ENCODE data around the gene LRRN4CL. TPM values are rescaled to one million over a fixed set of nuclear protein-coding genes. Genes with fewer than 3 reads are reported as not detected.

LRRN4CL gene
- total and polyA plus RNA-seq, 2 experiments from 2014 or later, result 1.9 TPM; not detected in 1

DNA sequence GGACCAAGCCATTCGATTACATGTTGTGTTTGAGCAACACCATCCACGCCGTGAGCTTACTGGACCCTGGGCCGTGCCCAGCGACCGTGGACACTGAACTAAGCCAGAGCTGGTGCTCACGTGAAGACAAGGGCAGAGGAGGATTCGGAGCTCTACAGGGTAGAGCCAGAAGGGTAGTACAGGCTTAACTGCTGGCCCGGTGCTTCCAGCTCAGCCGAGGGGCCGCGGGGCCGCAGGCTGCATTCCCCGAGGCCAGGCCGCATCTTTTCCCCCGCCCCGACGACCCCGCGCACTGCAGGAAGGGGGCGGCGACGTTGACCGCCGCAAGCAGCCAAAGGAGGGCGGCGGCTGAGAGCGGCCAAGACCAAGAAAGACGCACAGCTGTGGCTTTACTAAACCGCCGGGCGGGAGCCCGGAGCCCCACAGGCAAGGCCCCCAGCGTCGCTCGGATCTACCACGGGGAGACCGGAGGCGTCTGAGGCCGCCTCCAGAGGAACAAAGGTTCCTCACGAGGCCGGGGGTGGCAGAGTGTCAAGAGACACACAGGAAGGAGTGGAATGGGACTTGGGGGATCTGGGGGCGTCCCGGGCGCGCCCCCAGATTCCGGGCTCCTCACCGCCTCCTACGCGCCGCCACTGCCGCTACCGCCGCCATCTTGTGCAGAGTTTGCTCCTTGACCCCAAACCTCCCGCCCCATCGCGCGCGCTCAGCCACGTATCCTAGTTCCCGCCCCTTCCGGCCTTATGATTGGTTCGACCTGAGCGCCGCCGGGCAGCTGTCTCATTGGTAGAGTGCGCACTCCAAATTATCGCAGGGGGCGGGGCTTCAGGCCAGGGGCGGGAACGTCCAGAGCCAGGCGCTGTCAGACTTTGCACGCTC, 43.1 kb downstream of the LRRN4CL start, which contains the start of gene GANAB:
GANAB (minus strand) TSS at position 668 of the 879 bp plus-strand sequence; CDS start at position 654, 14 bp downstream.
- DNase-seq (ENCODE audit: low read depth in 1 of 2, low spot score in 1 of 2), result peak; percentile 98 to 100
- Histone ChIP-seq H3K36me3 (peaks cover 20% of the 10 kb centered on the region), H3K27me3 (no peaks in the 10 kb centered on the region)

DNA sequence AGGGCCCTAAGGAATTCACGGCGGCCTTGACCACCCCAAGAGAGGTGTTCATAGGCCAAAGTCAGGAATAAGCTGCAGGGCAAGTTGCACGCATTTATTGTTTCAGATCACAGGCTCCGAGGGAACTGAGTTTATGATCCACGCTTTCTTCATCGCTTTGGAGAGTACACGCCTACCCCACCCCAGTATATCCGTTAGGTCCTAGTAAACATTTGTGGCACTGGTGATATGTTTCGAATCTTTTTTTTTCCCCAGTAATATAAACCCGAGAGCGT, 43.7 kb downstream of the LRRN4CL start:
- Histone ChIP-seq H3K9me3 (ENCODE audit: low read depth) (no peaks in the 10 kb centered on the region), H3K4me3 (peak overlapping the region; percentile 98), H3K36me3 (peaks cover 20% of the 10 kb centered on the region), H3K4me1 (ENCODE audit: low read depth) (peaks cover 4% of the 10 kb centered on the region), H3K27ac (peak overlapping the region; percentile 96), H3K27me3 (no peaks in the 10 kb centered on the region)
- DNase-seq (ENCODE audit: low read depth in 1 of 2, low spot score in 1 of 2), result no peak
- no peak for TF ChIP-seq CTCF (IDR thresholded peaks at IDR 0.05; ENCODE audit: low read depth, low read length)

More for the DNA sequence above, 43.1 kb downstream of the LRRN4CL start, which contains the start of gene GANAB:
- H3K4me1 ChIP-seq (ENCODE audit: low read depth), result peaks cover 4% of the 10 kb centered on the region
- no peaks in the 10 kb centered on the region for H3K9me3 ChIP-seq (ENCODE audit: low read depth)
- H3K4me3 ChIP-seq, result peak within 1 kb of the TSS; percentile 98
- H3K27ac ChIP-seq, result peak within 1 kb of the TSS; percentile 96
- TF ChIP-seq CTCF (IDR thresholded peaks at IDR 0.05; ENCODE audit: low read depth, low read length), result no peak

DNA sequence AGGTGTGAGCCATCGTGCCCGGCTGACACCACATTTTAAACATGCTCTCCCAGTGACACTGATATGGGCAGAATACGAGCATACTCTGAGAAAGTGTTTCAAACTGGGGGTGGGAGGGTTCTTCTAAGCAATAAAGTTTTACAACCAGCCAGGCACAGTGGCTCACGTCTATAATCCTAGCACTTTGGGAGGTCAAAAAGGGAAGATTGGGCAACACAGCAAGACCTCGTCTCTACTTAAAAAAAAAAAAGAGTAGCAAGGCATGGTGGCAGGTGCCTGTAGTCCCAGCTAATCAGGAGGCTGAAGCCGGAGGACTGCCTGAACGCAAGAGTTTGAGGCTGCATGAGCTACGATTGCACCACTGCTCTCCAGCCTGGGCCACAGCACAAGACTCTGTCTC, 45.1 kb downstream of the LRRN4CL start:
- Histone ChIP-seq H3K4me1 (ENCODE audit: low read depth) (peaks cover 4% of the 10 kb centered on the region), H3K27ac (no peak overlapping the region), H3K9me3 (ENCODE audit: low read depth) (no peaks in the 10 kb centered on the region), H3K36me3 (peaks cover 14% of the 10 kb centered on the region), H3K4me3 (no peak overlapping the region), H3K27me3 (no peaks in the 10 kb centered on the region)
- DNase-seq (ENCODE audit: low read depth in 1 of 2, low spot score in 1 of 2), result no peak
- no peak for TF ChIP-seq CTCF (IDR thresholded peaks at IDR 0.05; ENCODE audit: low read depth, low read length)

Other genes with a start within 250 kb of the LRRN4CL start
- gene AHNAK, start 142.7 kb downstream of the LRRN4CL start, total RNA-seq, result 50.1 and 77.1 TPM in 2 replicates
- gene AHNAK, start 142.7 kb downstream of the LRRN4CL start, polyA plus RNA-seq, result 10.9 and 13.4 TPM in 2 replicates
- 1,990 and 2,091 TPM in 2 replicates for gene EEF1G, start 115.6 kb downstream of the LRRN4CL start, total RNA-seq
- gene EEF1G, start 115.6 kb downstream of the LRRN4CL start, polyA plus RNA-seq, result 769 and 853 TPM in 2 replicates
- 14.9 and 29.1 TPM in 2 replicates for gene TUT1, start 98.0 kb downstream of the LRRN4CL start, total RNA-seq
- gene TUT1, start 98.0 kb downstream of the LRRN4CL start, polyA plus RNA-seq, result 18.7 and 32.1 TPM in 2 replicates
- 101 and 108 TPM in 2 replicates for gene MTA2, start 87.7 kb downstream of the LRRN4CL start, total RNA-seq
- 22.9 and 31.9 TPM in 2 replicates for gene MTA2, start 87.7 kb downstream of the LRRN4CL start, polyA plus RNA-seq
- gene EML3, start 76.8 kb downstream of the LRRN4CL start, total RNA-seq, result 21.1 and 42.8 TPM in 2 replicates
- 32.0 and 38.4 TPM in 2 replicates for gene EML3, start 76.8 kb downstream of the LRRN4CL start, polyA plus RNA-seq
- gene ROM1, start 76.3 kb downstream of the LRRN4CL start, total RNA-seq, result 3.3 and 3.5 TPM in 2 replicates
- 6.9 and 7.9 TPM in 2 replicates for gene ROM1, start 76.3 kb downstream of the LRRN4CL start, polyA plus RNA-seq
- 46.4 and 52.0 TPM in 2 replicates for gene B3GAT3, start 67.5 kb downstream of the LRRN4CL start, total RNA-seq
- gene B3GAT3, start 67.5 kb downstream of the LRRN4CL start, polyA plus RNA-seq, result 53.0 and 64.9 TPM in 2 replicates
- 110 TPM in 2 replicates for gene GANAB, start 42.9 kb downstream of the LRRN4CL start, total RNA-seq
- 143 and 151 TPM in 2 replicates for gene GANAB, start 42.9 kb downstream of the LRRN4CL start, polyA plus RNA-seq
- 33.9 and 36.3 TPM in 2 replicates for gene INTS5, start 36.2 kb downstream of the LRRN4CL start, total RNA-seq
- 32.2 and 40.1 TPM in 2 replicates for gene INTS5, start 36.2 kb downstream of the LRRN4CL start, polyA plus RNA-seq
- gene C11orf98, start 24.3 kb downstream of the LRRN4CL start, total RNA-seq, result 136 and 141 TPM in 2 replicates
- gene C11orf98, start 24.3 kb downstream of the LRRN4CL start, polyA plus RNA-seq, result 115 and 136 TPM in 2 replicates
- gene CSKMT, start 24.2 kb downstream of the LRRN4CL start, total RNA-seq, result 3.8 and 11.0 TPM in 2 replicates
- 14.1 and 25.1 TPM in 2 replicates for gene CSKMT, start 24.2 kb downstream of the LRRN4CL start, polyA plus RNA-seq
- 13.0 and 18.8 TPM in 2 replicates for gene UQCC3, start 17.9 kb downstream of the LRRN4CL start, total RNA-seq
- gene UQCC3, start 17.9 kb downstream of the LRRN4CL start, polyA plus RNA-seq, result 32.3 and 33.5 TPM in 2 replicates
- 11.1 and 11.6 TPM in 2 replicates for gene LBHD1, start 17.3 kb downstream of the LRRN4CL start, total RNA-seq
- gene LBHD1, start 17.3 kb downstream of the LRRN4CL start, polyA plus RNA-seq, result 10.1 and 11.7 TPM in 2 replicates
- gene UBXN1, start 10.5 kb downstream of the LRRN4CL start, total RNA-seq, result 235 and 302 TPM in 2 replicates
- gene UBXN1, start 10.5 kb downstream of the LRRN4CL start, polyA plus RNA-seq, result 109 and 111 TPM in 2 replicates
- 70.3 and 73.8 TPM in 2 replicates for gene BSCL2, start 17.9 kb upstream of the LRRN4CL start, total RNA-seq
- gene BSCL2, start 17.9 kb upstream of the LRRN4CL start, polyA plus RNA-seq, result 73.7 and 79.2 TPM in 2 replicates
- gene GNG3, start 18.1 kb upstream of the LRRN4CL start, total RNA-seq, result 0.67 TPM in 1 of 2 replicates, not detected in the other
- gene GNG3, start 18.1 kb upstream of the LRRN4CL start, polyA plus RNA-seq, result 2.6 and 3.0 TPM in 2 replicates
- 13.7 and 20.0 TPM in 2 replicates for gene HNRNPUL2, start 37.9 kb upstream of the LRRN4CL start, total RNA-seq
- 2.9 and 3.2 TPM in 2 replicates for gene HNRNPUL2, start 37.9 kb upstream of the LRRN4CL start, polyA plus RNA-seq
- gene TTC9C, start 39.0 kb upstream of the LRRN4CL start, total RNA-seq, result 36.3 and 37.3 TPM in 2 replicates
- gene TTC9C, start 39.0 kb upstream of the LRRN4CL start, polyA plus RNA-seq, result 39.0 and 45.1 TPM in 2 replicates
- 12.5 and 14.3 TPM in 2 replicates for gene ZBTB3, start 64.6 kb upstream of the LRRN4CL start, total RNA-seq
- gene ZBTB3, start 64.6 kb upstream of the LRRN4CL start, polyA plus RNA-seq, result 10.4 and 10.8 TPM in 2 replicates
- 67.2 and 101 TPM in 2 replicates for gene POLR2G, start 72.0 kb upstream of the LRRN4CL start, total RNA-seq
- 195 and 219 TPM in 2 replicates for gene POLR2G, start 72.0 kb upstream of the LRRN4CL start, polyA plus RNA-seq
- gene TAF6L, start 81.9 kb upstream of the LRRN4CL start, total RNA-seq, result 33.1 and 38.8 TPM in 2 replicates
- gene TAF6L, start 81.9 kb upstream of the LRRN4CL start, polyA plus RNA-seq, result 46.3 and 56.3 TPM in 2 replicates
- 34.2 and 55.2 TPM in 2 replicates for gene TMEM179B, start 97.9 kb upstream of the LRRN4CL start, total RNA-seq
- gene TMEM179B, start 97.9 kb upstream of the LRRN4CL start, polyA plus RNA-seq, result 78.6 and 81.8 TPM in 2 replicates
- 87.1 and 88.9 TPM in 2 replicates for gene TMEM223, start 102.5 kb upstream of the LRRN4CL start, total RNA-seq
- gene TMEM223, start 102.5 kb upstream of the LRRN4CL start, polyA plus RNA-seq, result 92.4 and 102 TPM in 2 replicates
- 52.8 and 60.7 TPM in 2 replicates for gene NXF1, start 115.9 kb upstream of the LRRN4CL start, total RNA-seq
- gene NXF1, start 115.9 kb upstream of the LRRN4CL start, polyA plus RNA-seq, result 96.7 and 127 TPM in 2 replicates
- 38.5 and 45.2 TPM in 2 replicates for gene STX5, start 142.5 kb upstream of the LRRN4CL start, total RNA-seq
- gene STX5, start 142.5 kb upstream of the LRRN4CL start, polyA plus RNA-seq, result 49.4 and 53.6 TPM in 2 replicates
- gene TEX54, start 143.3 kb upstream of the LRRN4CL start, total RNA-seq, result not detected in 2 replicates
- gene TEX54, start 143.3 kb upstream of the LRRN4CL start, polyA plus RNA-seq, result 3.0 and 4.8 TPM in 2 replicates
- gene WDR74, start 150.1 kb upstream of the LRRN4CL start, total RNA-seq, result 47.4 and 63.3 TPM in 2 replicates
- 42.1 and 52.8 TPM in 2 replicates for gene WDR74, start 150.1 kb upstream of the LRRN4CL start, polyA plus RNA-seq
- gene SLC3A2, start 191.4 kb upstream of the LRRN4CL start, total RNA-seq, result 71.8 and 79.2 TPM in 2 replicates
- gene SLC3A2, start 191.4 kb upstream of the LRRN4CL start, polyA plus RNA-seq, result 93.8 and 100 TPM in 2 replicates
- gene CHRM1, start 231.8 kb upstream of the LRRN4CL start, total RNA-seq, result 1.3 and 1.4 TPM in 2 replicates
- gene CHRM1, start 231.8 kb upstream of the LRRN4CL start, polyA plus RNA-seq, result 0.97 and 1.6 TPM in 2 replicates

Measured in cardiac muscle cell (in vitro differentiated cells and primary cell).